ENCODE data around the gene SLC25A21.
"Not testable (repeated sequence)": the region's sequence is repeated elsewhere in the genome, so short reads cannot be mapped to it uniquely, and the experiment has no call there.

SLC25A21 gene

GRCh38 chr14:37162307-37162706, 10.1 kb downstream of the SLC25A21 start:
- H3K9me3 ChIP-seq (ENCODE audit: low read length); H3K27me3 ChIP-seq (ENCODE audit: control insufficient read depth in 1 of 2, insufficient read depth in 2 of 2, low read length in 2 of 2); H3K27ac ChIP-seq (ENCODE audit: low read depth, low read length); H3K36me3 ChIP-seq (ENCODE audit: insufficient read depth, low read length); H3K9ac ChIP-seq (ENCODE audit: low read length); H3K4me3 ChIP-seq (ENCODE audit: low read depth in 1 of 2, low read length in 2 of 2); H3K4me1 ChIP-seq (ENCODE audit: insufficient read depth, low read length): not testable (repeated sequence)

GRCh38 chr14:37157987-37158386, 14.4 kb downstream of the SLC25A21 start:
- Histone ChIP-seq H3K36me3 (ENCODE audit: insufficient read depth, low read length) (no peaks in the 10 kb centered on the region), H3K9me3 (ENCODE audit: low read length) (no peaks in the 10 kb centered on the region), H3K4me1 (ENCODE audit: insufficient read depth, low read length) (no peaks in the 10 kb centered on the region), H3K9ac (ENCODE audit: low read length) (no peak overlapping the region), H3K27me3 (ENCODE audit: control insufficient read depth in 1 of 2, insufficient read depth in 2 of 2, low read length in 2 of 2) (no peaks in the 10 kb centered on the region), H3K27ac (ENCODE audit: low read depth, low read length) (no peak overlapping the region), H3K4me3 (ENCODE audit: low read depth in 1 of 2, low read length in 2 of 2) (no peak overlapping the region)

GRCh38 chr14:37153483-37153882, 18.9 kb downstream of the SLC25A21 start:
- Histone ChIP-seq H3K9ac (ENCODE audit: low read length) (no peak overlapping the region), H3K4me1 (ENCODE audit: insufficient read depth, low read length) (no peaks in the 10 kb centered on the region), H3K4me3 (ENCODE audit: low read depth in 1 of 2, low read length in 2 of 2) (no peak overlapping the region)

GRCh38 chr14:37153005-37153404, 19.4 kb downstream of the SLC25A21 start:
- Histone ChIP-seq H3K4me1 (ENCODE audit: insufficient read depth, low read length) (no peaks in the 10 kb centered on the region), H3K27me3 (ENCODE audit: control insufficient read depth in 1 of 2, insufficient read depth in 2 of 2, low read length in 2 of 2) (no peaks in the 10 kb centered on the region), H3K27ac (ENCODE audit: low read depth, low read length) (no peak overlapping the region), H3K9ac (ENCODE audit: low read length) (no peak overlapping the region), H3K9me3 (ENCODE audit: low read length) (no peaks in the 10 kb centered on the region), H3K4me3 (ENCODE audit: low read depth in 1 of 2, low read length in 2 of 2) (no peak overlapping the region), H3K36me3 (ENCODE audit: insufficient read depth, low read length) (no peaks in the 10 kb centered on the region)

More at GRCh38 chr14:37153483-37153882, 18.9 kb downstream of the SLC25A21 start:
- no peaks in the 10 kb centered on the region for H3K36me3 ChIP-seq (ENCODE audit: insufficient read depth, low read length)
- no peaks in the 10 kb centered on the region for H3K9me3 ChIP-seq (ENCODE audit: low read length)
- H3K27me3 ChIP-seq (ENCODE audit: control insufficient read depth in 1 of 2, insufficient read depth in 2 of 2, low read length in 2 of 2): no peaks in the 10 kb centered on the region
- H3K27ac ChIP-seq (ENCODE audit: low read depth, low read length): no peak overlapping the region

GRCh38 chr14:37150414-37150813, 22.0 kb downstream of the SLC25A21 start:
- no peak overlapping the region for H3K4me3 ChIP-seq (ENCODE audit: low read depth in 1 of 2, low read length in 2 of 2)
- no peaks in the 10 kb centered on the region for H3K27me3 ChIP-seq (ENCODE audit: control insufficient read depth in 1 of 2, insufficient read depth in 2 of 2, low read length in 2 of 2)
- H3K27ac ChIP-seq (ENCODE audit: low read depth, low read length): no peak overlapping the region
- no peaks in the 10 kb centered on the region for H3K36me3 ChIP-seq (ENCODE audit: insufficient read depth, low read length)
- no peaks in the 10 kb centered on the region for H3K9me3 ChIP-seq (ENCODE audit: low read length)
- H3K4me1 ChIP-seq (ENCODE audit: insufficient read depth, low read length): no peaks in the 10 kb centered on the region
- no peak overlapping the region for H3K9ac ChIP-seq (ENCODE audit: low read length)

- H3K27me3 ChIP-seq (ENCODE audit: control insufficient read depth in 1 of 2, insufficient read depth in 2 of 2, low read length in 2 of 2): no peaks in the 10 kb centered on the region
- no peak overlapping the region for H3K4me3 ChIP-seq (ENCODE audit: low read depth in 1 of 2, low read length in 2 of 2)
- H3K4me1 ChIP-seq (ENCODE audit: insufficient read depth, low read length): no peaks in the 10 kb centered on the region
- no peaks in the 10 kb centered on the region for H3K9me3 ChIP-seq (ENCODE audit: low read length)
- H3K36me3 ChIP-seq (ENCODE audit: insufficient read depth, low read length): no peaks in the 10 kb centered on the region
- no peak overlapping the region for H3K9ac ChIP-seq (ENCODE audit: low read length)
- H3K27ac ChIP-seq (ENCODE audit: low read depth, low read length): no peak overlapping the region
Observed at GRCh38 chr14:37147310-37147880, 25.0 kb downstream of the SLC25A21 start.

- not testable (repeated sequence) for H3K36me3 ChIP-seq (ENCODE audit: insufficient read depth, low read length)
Observed at GRCh38 chr14:37146438-37146837, 26.0 kb downstream of the SLC25A21 start.

GRCh38 chr14:37145395-37145794, 27.0 kb downstream of the SLC25A21 start:
- Histone ChIP-seq H3K9ac (ENCODE audit: low read length) (no peak overlapping the region), H3K9me3 (ENCODE audit: low read length) (no peaks in the 10 kb centered on the region), H3K27me3 (ENCODE audit: control insufficient read depth in 1 of 2, insufficient read depth in 2 of 2, low read length in 2 of 2) (no peaks in the 10 kb centered on the region), H3K4me1 (ENCODE audit: insufficient read depth, low read length) (no peaks in the 10 kb centered on the region), H3K4me3 (ENCODE audit: low read depth in 1 of 2, low read length in 2 of 2) (no peak overlapping the region), H3K36me3 (ENCODE audit: insufficient read depth, low read length) (no peaks in the 10 kb centered on the region), H3K27ac (ENCODE audit: low read depth, low read length) (no peak overlapping the region)

More at GRCh38 chr14:37146438-37146837, 26.0 kb downstream of the SLC25A21 start:
- H3K27ac ChIP-seq (ENCODE audit: low read depth, low read length); H3K4me1 ChIP-seq (ENCODE audit: insufficient read depth, low read length); H3K9ac ChIP-seq (ENCODE audit: low read length); H3K27me3 ChIP-seq (ENCODE audit: control insufficient read depth in 1 of 2, insufficient read depth in 2 of 2, low read length in 2 of 2); H3K9me3 ChIP-seq (ENCODE audit: low read length); H3K4me3 ChIP-seq (ENCODE audit: low read depth in 1 of 2, low read length in 2 of 2): not testable (repeated sequence)

- no peak overlapping the region for H3K9ac ChIP-seq (ENCODE audit: low read length)
- no peak overlapping the region for H3K4me3 ChIP-seq (ENCODE audit: low read depth in 1 of 2, low read length in 2 of 2)
- no peaks in the 10 kb centered on the region for H3K27me3 ChIP-seq (ENCODE audit: control insufficient read depth in 1 of 2, insufficient read depth in 2 of 2, low read length in 2 of 2)
Observed at GRCh38 chr14:37144729-37145363, 27.6 kb downstream of the SLC25A21 start.

GRCh38 chr14:37143475-37143874, 28.9 kb downstream of the SLC25A21 start:
- no peaks in the 10 kb centered on the region for H3K27me3 ChIP-seq (ENCODE audit: control insufficient read depth in 1 of 2, insufficient read depth in 2 of 2, low read length in 2 of 2)
- H3K9me3 ChIP-seq (ENCODE audit: low read length): no peaks in the 10 kb centered on the region
- H3K4me3 ChIP-seq (ENCODE audit: low read depth in 1 of 2, low read length in 2 of 2): no peak overlapping the region
- H3K27ac ChIP-seq (ENCODE audit: low read depth, low read length): no peak overlapping the region
- no peaks in the 10 kb centered on the region for H3K36me3 ChIP-seq (ENCODE audit: insufficient read depth, low read length)
- no peaks in the 10 kb centered on the region for H3K4me1 ChIP-seq (ENCODE audit: insufficient read depth, low read length)
- H3K9ac ChIP-seq (ENCODE audit: low read length): no peak overlapping the region

More at GRCh38 chr14:37144729-37145363, 27.6 kb downstream of the SLC25A21 start:
- Histone ChIP-seq H3K4me1 (ENCODE audit: insufficient read depth, low read length) (no peaks in the 10 kb centered on the region), H3K36me3 (ENCODE audit: insufficient read depth, low read length) (no peaks in the 10 kb centered on the region), H3K9me3 (ENCODE audit: low read length) (no peaks in the 10 kb centered on the region), H3K27ac (ENCODE audit: low read depth, low read length) (no peak overlapping the region)

GRCh38 chr14:37142835-37143401, 29.5 kb downstream of the SLC25A21 start:
- Histone ChIP-seq H3K36me3 (ENCODE audit: insufficient read depth, low read length) (no peaks in the 10 kb centered on the region), H3K9me3 (ENCODE audit: low read length) (no peaks in the 10 kb centered on the region), H3K27ac (ENCODE audit: low read depth, low read length) (no peak overlapping the region), H3K4me1 (ENCODE audit: insufficient read depth, low read length) (no peaks in the 10 kb centered on the region), H3K27me3 (ENCODE audit: control insufficient read depth in 1 of 2, insufficient read depth in 2 of 2, low read length in 2 of 2) (no peaks in the 10 kb centered on the region), H3K9ac (ENCODE audit: low read length) (no peak overlapping the region), H3K4me3 (ENCODE audit: low read depth in 1 of 2, low read length in 2 of 2) (no peak overlapping the region)

GRCh38 chr14:37140176-37140575, 32.2 kb downstream of the SLC25A21 start:
- Histone ChIP-seq H3K36me3 (ENCODE audit: insufficient read depth, low read length) (no peaks in the 10 kb centered on the region), H3K27ac (ENCODE audit: low read depth, low read length) (no peak overlapping the region), H3K9me3 (ENCODE audit: low read length) (no peaks in the 10 kb centered on the region), H3K4me1 (ENCODE audit: insufficient read depth, low read length) (no peaks in the 10 kb centered on the region), H3K27me3 (ENCODE audit: control insufficient read depth in 1 of 2, insufficient read depth in 2 of 2, low read length in 2 of 2) (no peaks in the 10 kb centered on the region), H3K9ac (ENCODE audit: low read length) (no peak overlapping the region), H3K4me3 (ENCODE audit: low read depth in 1 of 2, low read length in 2 of 2) (no peak overlapping the region)
